HG02798 (cell line): Measurements from ENCODE around the gene UTS2.

Experiments
- ATAC-seq: cut with Tn5 transposase; IDR thresholded peaks from one replicate; pipeline ENCODE4 v1.9.1; 2021; ENCODE audit warnings: mild to moderate bottlenecking; ENCODE audit not compliant: unreplicated experiment, poor library complexity

Gene UTS2

GRCh38 chr1:7852804-7853683 lies at the start of gene UTS2:
Gene UTS2 (minus strand): TSS chr1:7853065. CDS start chr1:7853003, 62 bp downstream.
- ATAC-seq: no peak

- no peak for ATAC-seq
Measured at GRCh38 chr1:7899741-7900140, 46.9 kb upstream of the UTS2 start.

- no peak for ATAC-seq
Measured at GRCh38 chr1:7898962-7899361, 46.1 kb upstream of the UTS2 start.

DNA sequence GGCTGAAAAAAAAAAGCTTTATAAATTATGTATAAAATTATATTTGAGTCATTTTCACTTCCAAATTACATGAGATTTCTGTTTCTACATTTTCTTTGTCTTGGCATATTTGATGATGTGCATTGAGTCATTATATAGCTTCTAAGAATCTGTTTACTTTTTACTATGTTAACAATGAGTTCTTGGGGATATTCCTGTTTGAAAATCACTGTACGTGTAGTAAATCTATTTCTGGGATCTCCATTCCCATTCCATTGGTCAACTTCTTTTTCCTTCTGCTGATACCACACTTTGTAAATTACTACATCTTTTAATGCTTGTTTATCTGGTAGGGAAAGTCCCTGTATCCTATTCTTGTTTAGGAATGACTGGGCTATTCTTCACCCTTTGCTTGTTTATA lies 44.1 kb upstream of the UTS2 start:
- ATAC-seq: no peak

GRCh38 chr1:7893529-7894180 lies 40.8 kb upstream of the UTS2 start:
- ATAC-seq: no peak

- ATAC-seq: no peak
Measured at GRCh38 chr1:7891804-7892203, 38.9 kb upstream of the UTS2 start.

GRCh38 chr1:7890853-7891252 lies 38.0 kb upstream of the UTS2 start:
- ATAC-seq: no peak

DNA sequence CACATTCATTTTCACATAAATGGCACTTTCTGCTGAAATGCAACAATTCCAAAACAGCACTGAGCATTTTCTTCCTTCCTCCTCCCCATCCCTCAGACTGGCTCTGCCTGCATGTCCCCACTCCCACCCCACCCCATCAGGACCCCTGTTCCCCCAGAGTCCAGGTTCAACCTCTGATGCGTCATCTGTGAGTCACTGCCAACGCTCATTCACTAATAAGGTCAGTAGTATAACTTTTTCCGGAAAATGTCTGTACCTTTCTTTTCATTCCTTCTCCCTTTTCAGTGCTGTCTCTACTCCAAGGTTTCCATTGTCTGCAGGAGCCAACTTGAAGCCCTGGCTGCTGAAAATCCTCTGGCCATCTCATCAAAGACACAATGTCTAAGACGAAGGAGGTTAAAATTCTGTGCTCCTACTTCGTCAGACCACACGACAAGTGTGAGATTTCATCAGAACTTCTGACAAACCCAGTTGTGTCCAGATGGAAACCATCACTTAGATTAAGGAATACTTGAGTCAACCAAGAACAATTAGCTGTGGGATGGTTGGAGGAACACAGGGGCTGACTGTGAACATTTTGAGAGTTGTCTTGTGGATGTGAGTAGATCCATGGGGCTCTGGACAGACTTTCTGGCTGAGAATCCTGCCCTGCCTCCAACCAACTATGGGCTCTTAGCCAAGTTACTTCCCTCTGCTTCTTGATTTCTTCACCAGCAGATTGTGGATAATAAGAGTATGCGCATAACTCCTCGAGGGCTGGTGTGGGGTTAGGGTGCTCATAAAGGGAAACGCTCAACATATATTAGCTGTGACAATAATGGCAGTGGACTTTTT lies 35.6 kb upstream of the UTS2 start:
- no peak for ATAC-seq

GRCh38 chr1:7886405-7886745 lies 33.5 kb upstream of the UTS2 start:
- no peak for ATAC-seq

DNA sequence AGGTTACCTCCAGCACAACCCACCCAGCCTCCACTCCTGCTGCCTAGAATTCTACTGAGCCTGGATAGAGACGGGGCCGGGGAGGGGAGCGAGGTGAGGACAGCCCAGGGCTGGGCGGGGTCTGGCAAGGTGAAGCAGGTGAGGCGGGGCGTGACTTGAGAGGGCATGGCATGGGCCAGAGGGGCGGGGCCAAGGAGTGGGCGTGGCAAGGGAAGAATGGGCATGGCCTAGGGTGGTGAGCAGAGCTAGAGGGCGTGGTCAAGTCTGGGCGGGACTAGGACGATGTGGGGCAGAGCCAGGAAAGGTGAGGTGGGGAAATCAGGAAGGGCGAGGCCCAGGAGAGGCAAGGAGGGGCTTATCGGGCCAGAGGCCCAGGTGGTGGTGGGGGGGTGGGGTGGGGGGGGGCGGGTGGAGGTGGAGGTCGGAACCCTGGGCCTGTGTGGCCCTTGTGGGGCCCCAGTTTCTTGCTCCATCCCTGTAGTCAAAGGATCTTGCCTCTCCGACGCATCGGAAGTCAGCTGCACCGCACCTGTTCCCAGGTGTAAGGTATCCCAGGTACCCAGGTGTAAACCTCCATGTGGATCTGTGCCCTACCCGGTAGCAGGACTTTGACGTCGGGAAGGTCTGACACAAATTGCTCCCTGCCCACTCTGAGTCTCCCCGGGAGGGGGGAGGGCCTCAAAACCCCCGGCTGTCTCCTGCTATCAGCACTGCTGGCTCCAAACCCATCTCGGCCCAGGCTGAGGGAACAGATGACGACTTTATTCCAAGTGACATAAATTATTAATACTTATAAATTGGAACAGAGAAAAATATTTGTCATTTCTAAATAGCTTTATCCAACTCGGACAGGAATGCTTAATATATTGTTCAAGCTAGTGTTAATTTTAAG lies 32.9 kb upstream of the UTS2 start:
- ATAC-seq: no peak

- ATAC-seq: no peak
Measured at GRCh38 chr1:7884757-7885156, 31.9 kb upstream of the UTS2 start.

- no peak for ATAC-seq
Measured at GRCh38 chr1:7879228-7879627, 26.4 kb upstream of the UTS2 start.

- ATAC-seq: no peak
Measured at GRCh38 chr1:7878027-7878426, 25.2 kb upstream of the UTS2 start.

DNA sequence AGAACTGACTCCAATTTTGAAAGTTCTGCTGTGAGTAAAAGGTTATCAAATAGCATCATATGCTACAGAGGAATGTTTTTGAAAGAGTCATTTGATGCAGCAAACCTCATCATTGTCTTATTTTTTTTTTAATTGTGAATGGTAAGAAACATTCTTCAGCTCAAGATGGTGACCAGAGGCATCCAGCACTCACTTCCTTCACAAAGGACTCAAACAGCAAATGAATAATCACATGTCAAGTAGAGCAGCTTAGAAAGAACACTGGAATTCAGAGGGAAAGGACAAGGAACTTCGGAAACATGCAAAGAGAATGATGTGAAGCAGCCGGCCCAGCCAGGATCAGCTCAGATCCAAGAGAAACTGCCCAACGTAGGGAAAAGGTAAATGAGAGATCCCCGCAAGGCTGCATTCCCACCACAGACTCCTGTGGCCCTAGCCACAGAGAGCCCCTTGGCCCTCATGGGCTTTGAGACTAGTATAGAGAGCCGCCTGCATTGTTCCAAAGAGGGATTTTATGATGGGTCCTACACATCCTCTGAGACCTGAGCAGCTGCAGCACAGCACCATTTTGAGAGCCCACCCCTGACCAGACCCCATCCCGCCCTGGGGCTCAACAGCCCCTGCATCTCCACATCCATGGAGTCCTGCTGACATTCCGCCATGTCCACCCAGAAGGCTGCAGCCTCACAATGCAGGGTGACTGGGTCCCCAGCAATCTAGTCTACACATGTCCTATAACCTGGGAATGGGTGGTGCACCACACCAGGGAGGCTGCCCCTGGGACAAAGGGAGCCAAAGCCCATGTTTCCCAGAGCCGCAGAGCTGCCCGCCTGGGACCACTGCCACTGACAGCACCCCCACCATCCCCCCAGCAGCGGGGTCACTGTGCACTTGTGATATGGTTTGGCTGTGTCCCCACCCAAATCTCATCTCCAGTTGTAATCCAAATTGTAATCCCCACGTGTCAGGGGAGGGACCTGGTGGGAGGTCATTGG lies 21.2 kb upstream of the UTS2 start:
- no peak for ATAC-seq

GRCh38 chr1:7871136-7871535 lies 18.3 kb upstream of the UTS2 start:
- no peak for ATAC-seq

DNA sequence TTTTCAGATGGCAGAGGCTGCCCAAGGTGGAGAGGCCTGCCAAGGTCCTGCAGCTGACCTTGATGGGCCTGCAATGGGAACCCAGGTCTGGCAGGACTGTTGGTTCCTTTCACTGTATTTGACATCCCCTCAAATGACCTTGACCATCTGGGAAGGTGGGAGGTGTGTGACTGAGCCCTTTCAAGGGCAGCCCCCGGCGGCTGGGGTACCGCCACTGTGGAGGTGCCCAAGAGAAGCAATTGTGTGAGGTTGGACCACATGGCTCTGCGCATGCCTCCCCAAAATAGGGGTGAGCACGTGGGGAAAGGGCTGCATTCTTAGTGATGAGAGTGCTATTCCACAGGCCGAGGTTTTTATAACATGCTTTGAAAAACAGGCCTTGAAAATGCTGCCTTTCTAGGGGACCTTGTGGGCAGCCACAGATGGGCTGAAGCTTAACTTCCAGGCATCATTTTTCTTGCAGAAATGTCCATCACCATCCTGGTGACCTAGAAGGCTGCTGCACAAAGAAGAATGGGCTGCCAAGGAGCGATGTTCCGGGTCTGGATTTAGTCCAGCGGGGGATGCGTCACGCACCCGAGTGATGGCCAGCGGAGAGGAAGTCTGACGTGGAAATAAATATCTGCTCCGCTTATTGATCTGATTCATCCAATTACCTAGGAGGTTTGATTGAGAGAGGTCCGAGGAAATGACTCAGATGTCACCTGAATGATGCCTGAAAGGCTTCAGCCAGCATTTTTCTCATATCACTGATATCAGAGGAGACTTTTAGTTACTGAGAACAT lies 16.5 kb upstream of the UTS2 start:
- no peak for ATAC-seq

- ATAC-seq: no peak
Measured at GRCh38 chr1:7868070-7868780, 15.4 kb upstream of the UTS2 start.

GRCh38 chr1:7865978-7866377 lies 13.1 kb upstream of the UTS2 start:
- ATAC-seq: no peak
